GM06990 (cell line): ENCODE measurements around the gene ZNF462.

Source experiments
- DNase-seq: peaks from one replicate; pipeline ENCODE4 v3.0.0-alpha.2; 2011; ENCODE audit not compliant: insufficient read length; ENCODE audit errors: extremely low read depth
- H3K27me3 ChIP-seq: replicated peaks from 2 replicates; pipeline ENCODE4 v1.6.0; 2011; ENCODE audit warnings: low read length; ENCODE audit not compliant: control insufficient read depth, insufficient read depth
- H3K36me3 ChIP-seq: 2 replicates; pipeline ENCODE4 v1.5.1; 2011; ENCODE audit warnings: low read length; ENCODE audit not compliant: control insufficient read depth, insufficient read depth
- H3K4me3 ChIP-seq: replicated peaks from 2 replicates; pipeline ENCODE4 v1.5.1; 2011; ENCODE audit warnings: low read depth, mild to moderate bottlenecking, control low read depth, low read length
- CTCF ChIP-seq: IDR thresholded peaks from 2 replicates; pipeline ENCODE4 v1.5.1; 2011; ENCODE audit warnings: low read length, control low read depth, mild to moderate bottlenecking, inconsistent platforms; ENCODE audit not compliant: insufficient read depth, poor library complexity, severe bottlenecking

Gene ZNF462

GRCh38 chr9:107029146-107029545, 166.2 kb downstream of the ZNF462 start:
- H3K4me3 ChIP-seq: no peak overlapping the region
- H3K36me3 ChIP-seq: no peaks in the 10 kb centered on the region
- no peak for DNase-seq
- TF ChIP-seq CTCF: no peak
- H3K27me3 ChIP-seq: no peaks in the 10 kb centered on the region

- Histone ChIP-seq H3K27me3 (no peaks in the 10 kb centered on the region), H3K36me3 (no peaks in the 10 kb centered on the region), H3K4me3 (no peak overlapping the region)
- TF ChIP-seq CTCF: no peak
- DNase-seq: no peak
Observed at GRCh38 chr9:107033966-107034365, 171.0 kb downstream of the ZNF462 start.

GRCh38 chr9:107034831-107035230, 171.9 kb downstream of the ZNF462 start:
- Histone ChIP-seq H3K36me3 (no peaks in the 10 kb centered on the region), H3K4me3 (no peak overlapping the region), H3K27me3 (no peaks in the 10 kb centered on the region)
- no peak for DNase-seq
- no peak for TF ChIP-seq CTCF

GRCh38 chr9:107036367-107036766, 173.4 kb downstream of the ZNF462 start:
- Histone ChIP-seq H3K4me3 (no peak overlapping the region), H3K36me3 (no peaks in the 10 kb centered on the region), H3K27me3 (no peaks in the 10 kb centered on the region)
- DNase-seq: no peak
- no peak for TF ChIP-seq CTCF

GRCh38 chr9:107039542-107039941, 176.6 kb downstream of the ZNF462 start:
- DNase-seq: no peak
- H3K27me3 ChIP-seq: no peaks in the 10 kb centered on the region
- no peak for TF ChIP-seq CTCF
- H3K36me3 ChIP-seq: no peaks in the 10 kb centered on the region
- H3K4me3 ChIP-seq: no peak overlapping the region

GRCh38 chr9:107042606-107043005, 179.6 kb downstream of the ZNF462 start:
- DNase-seq: no peak
- no peak for TF ChIP-seq CTCF
- no peaks in the 10 kb centered on the region for H3K27me3 ChIP-seq
- no peak overlapping the region for H3K4me3 ChIP-seq
- H3K36me3 ChIP-seq: no peaks in the 10 kb centered on the region
